ENCODE results near the gene UNC5B.

DNA sequence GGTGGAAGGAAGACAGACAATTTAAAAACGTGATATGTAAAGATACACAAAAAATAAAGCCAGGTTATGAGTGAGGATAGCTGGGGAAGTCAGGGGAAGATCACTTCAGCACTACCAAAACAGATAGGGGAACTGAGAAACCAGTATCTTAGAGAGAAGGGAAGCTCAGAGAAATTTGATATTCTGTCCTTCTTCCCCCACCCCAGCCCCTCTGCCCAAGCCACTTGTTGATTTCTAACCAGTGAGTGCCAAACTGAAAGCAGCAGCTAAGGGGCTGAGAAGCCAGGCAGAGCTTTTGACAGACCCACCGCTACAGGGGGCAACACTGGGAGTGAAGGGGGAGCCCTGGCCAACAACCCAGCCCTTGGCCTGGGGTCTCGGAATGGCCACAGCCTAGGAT is 97.5 kb downstream of the UNC5B start:
- TF ChIP-seq, protein P1, sequence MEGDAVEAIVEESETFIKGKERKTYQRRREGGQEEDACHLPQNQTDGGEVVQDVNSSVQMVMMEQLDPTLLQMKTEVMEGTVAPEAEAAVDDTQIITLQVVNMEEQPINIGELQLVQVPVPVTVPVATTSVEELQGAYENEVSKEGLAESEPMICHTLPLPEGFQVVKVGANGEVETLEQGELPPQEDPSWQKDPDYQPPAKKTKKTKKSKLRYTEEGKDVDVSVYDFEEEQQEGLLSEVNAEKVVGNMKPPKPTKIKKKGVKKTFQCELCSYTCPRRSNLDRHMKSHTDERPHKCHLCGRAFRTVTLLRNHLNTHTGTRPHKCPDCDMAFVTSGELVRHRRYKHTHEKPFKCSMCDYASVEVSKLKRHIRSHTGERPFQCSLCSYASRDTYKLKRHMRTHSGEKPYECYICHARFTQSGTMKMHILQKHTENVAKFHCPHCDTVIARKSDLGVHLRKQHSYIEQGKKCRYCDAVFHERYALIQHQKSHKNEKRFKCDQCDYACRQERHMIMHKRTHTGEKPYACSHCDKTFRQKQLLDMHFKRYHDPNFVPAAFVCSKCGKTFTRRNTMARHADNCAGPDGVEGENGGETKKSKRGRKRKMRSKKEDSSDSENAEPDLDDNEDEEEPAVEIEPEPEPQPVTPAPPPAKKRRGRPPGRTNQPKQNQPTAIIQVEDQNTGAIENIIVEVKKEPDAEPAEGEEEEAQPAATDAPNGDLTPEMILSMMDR (IDR thresholded peaks at IDR 0.05): no peak
- no peak for TF ChIP-seq POLR2A (IDR thresholded peaks at IDR 0.05)

All from tibial nerve (tissue), 3 donors.